Liver (tissue), 3 donors: ENCODE measurements around the gene ACTL7B.

ENCODE experiments used
- ATF3 ChIP-seq: IDR thresholded peaks from 2 replicates; pipeline ENCODE4 v1.6.1; 2016; ENCODE audit warnings: antibody characterized with exemption
- CTCF ChIP-seq: fragments of 150-350 bp; IDR thresholded peaks from 2 replicates; pipeline ENCODE4 v1.5.1; 2017; ENCODE audit warnings: improper control_type of control experiment, low read depth, low read length; ENCODE audit not compliant: missing input control
- NR2F2 ChIP-seq: IDR thresholded peaks from 2 replicates; pipeline ENCODE4 v1.6.1; 2016; ENCODE audit warnings: antibody characterized with exemption
- REST ChIP-seq: IDR thresholded peaks from 2 replicates; pipeline ENCODE4 v1.6.1; 2016; ENCODE audit warnings: antibody characterized with exemption, mild to moderate bottlenecking
- SP1 ChIP-seq: IDR thresholded peaks from 2 replicates; pipeline ENCODE4 v1.6.1; 2018; ENCODE audit warnings: antibody characterized with exemption, mild to moderate bottlenecking
- TAF1 ChIP-seq: conservative IDR thresholded peaks from 2 replicates; pipeline ENCODE4 v1.6.1; 2016; ENCODE audit warnings: antibody characterized with exemption, mild to moderate bottlenecking
- TF ChIP-seq, protein P1 (sequence below): IDR thresholded peaks from 2 replicates; pipeline ENCODE4 v1.6.1; 2016; ENCODE audit warnings: antibody characterized with exemption
- TF ChIP-seq, protein P2 (sequence below): IDR thresholded peaks from 2 replicates; pipeline ENCODE4 v1.6.1; 2016; ENCODE audit warnings: antibody characterized with exemption
- donor health status: healthy.
- donor health status: healthy.

- no peak for TF ChIP-seq CTCF
- TF ChIP-seq, protein P1, sequence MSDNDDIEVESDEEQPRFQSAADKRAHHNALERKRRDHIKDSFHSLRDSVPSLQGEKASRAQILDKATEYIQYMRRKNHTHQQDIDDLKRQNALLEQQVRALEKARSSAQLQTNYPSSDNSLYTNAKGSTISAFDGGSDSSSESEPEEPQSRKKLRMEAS: no peak
- no peak for TF ChIP-seq ATF3
- TF ChIP-seq SP1: no peak
- no peak for TF ChIP-seq REST
- no peak for TF ChIP-seq NR2F2
- TF ChIP-seq, protein P2, sequence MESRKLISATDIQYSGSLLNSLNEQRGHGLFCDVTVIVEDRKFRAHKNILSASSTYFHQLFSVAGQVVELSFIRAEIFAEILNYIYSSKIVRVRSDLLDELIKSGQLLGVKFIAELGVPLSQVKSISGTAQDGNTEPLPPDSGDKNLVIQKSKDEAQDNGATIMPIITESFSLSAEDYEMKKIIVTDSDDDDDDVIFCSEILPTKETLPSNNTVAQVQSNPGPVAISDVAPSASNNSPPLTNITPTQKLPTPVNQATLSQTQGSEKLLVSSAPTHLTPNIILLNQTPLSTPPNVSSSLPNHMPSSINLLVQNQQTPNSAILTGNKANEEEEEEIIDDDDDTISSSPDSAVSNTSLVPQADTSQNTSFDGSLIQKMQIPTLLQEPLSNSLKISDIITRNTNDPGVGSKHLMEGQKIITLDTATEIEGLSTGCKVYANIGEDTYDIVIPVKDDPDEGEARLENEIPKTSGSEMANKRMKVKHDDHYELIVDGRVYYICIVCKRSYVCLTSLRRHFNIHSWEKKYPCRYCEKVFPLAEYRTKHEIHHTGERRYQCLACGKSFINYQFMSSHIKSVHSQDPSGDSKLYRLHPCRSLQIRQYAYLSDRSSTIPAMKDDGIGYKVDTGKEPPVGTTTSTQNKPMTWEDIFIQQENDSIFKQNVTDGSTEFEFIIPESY: no peak
- no peak for TF ChIP-seq TAF1
Measured at GRCh38 chr9:108844391-108844790, 11.4 kb downstream of the ACTL7B start.
